Stimulated activated CD4-positive, alpha-beta T cell treated with anti-CD3 and anti-CD28 coated beads, TNF-alpha, amount 100 ng/mL, for 4 hours (primary cell): ENCODE measurements around the gene IMMP2L.

Source experiments
- DNase-seq, 3 experiments: peaks; one replicate each; pipeline ENCODE4 v3.0.0-alpha.2; 2020; ENCODE audit warnings: low read depth in 3 of 3

IMMP2L gene

DNA sequence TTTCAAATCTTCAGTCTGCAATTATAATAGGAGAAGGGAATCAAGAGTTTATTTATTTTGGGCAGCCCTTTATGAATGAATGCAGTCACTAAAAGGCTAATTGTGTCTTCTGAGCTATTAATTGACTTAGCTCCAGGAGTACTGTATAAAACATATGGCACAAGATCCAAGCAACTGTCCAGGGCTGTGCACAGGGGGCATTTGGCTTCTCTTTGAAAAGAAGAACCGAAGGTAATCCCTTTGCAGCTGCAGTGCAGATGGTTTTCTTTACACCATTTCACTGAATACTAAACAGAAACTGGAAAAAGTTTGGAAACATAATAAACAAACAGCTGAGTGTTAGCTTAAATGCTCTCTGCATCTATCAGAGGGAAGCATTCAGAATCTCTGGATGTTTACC lies 753.9 kb downstream of the IMMP2L start:
- no peak for DNase-seq

DNA sequence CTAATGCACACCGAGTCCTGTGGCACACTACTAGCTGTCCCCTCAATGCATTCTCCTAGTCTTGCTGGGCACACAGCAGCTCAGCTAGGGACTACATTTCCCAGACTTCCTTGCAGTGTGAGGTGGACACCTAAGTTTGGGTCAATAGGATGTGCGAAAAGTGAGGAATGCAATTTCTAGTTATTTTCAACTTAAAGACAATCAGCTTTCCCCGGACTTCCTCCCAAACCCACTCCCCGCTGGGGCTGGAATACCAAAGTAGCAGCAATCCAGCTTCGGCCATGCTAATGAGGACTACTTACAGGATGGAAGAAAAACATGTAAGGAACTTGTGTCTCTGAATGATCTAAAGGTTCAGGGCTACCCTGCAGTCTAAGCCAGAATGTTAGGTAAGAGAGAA lies 757.8 kb downstream of the IMMP2L start:
- DNase-seq: no peak

DNA sequence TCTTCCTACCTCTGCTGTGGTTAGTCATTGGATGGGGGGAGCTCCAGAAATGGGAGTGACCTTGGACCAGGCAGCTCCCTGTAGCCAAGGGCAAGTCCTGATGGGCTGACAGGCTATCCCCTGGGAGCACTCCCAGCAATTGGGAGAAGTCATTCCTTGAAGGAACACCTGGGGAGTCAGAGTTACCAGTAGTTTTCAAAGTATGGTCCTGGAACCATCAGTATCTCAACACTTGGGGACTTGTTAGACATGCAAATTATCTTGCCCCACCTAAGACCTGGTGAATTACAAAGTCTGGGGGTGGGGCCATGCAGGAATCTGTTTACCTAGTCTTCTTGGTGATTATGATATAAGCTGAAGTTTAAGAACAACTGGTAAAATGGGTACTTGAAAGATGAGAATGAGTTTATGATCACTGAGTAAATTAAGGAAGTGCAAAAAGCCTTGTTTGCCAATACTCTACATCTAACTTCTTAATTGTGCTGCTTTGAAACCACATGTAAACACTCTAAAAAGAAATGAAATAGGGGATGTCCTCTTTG lies 758.6 kb downstream of the IMMP2L start:
- no peak for DNase-seq

DNA sequence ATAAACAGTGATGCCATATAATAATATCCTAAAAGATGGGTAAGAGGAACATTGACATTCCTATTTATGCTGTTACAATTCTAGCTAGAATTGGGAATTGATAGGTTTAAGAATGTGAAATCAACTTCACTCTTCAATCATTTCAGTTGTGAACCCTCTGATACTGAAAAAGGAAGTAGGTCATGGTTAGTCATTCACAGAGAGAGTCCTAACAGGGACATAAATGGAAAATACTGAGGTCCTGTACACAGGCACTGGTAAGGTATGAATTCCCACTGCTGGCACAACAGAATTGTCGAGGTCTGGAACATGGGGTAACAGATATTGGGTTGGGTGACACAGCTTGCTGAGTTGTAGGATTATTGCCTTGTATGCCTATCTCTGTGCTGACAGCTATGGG lies 760.8 kb downstream of the IMMP2L start:
- DNase-seq: no peak

DNA sequence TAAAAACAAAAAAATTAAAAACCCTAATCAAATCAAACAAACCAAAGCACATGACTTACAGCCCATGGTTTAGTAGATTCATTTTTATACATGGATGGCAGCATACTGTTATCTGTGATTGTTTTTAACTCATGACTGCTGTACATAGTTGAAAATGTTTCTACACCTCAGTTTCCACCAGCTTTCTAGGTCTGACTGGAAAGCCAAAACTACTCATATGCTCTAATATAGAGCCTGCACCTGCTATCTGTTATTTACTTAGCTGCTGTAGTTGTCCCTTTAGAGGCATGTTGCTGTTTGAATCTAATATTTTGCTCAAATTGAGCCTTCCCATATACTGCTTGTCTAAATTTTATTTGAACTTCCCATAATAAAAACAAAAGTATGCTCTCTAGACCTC lies 761.3 kb downstream of the IMMP2L start:
- no peak for DNase-seq

DNA sequence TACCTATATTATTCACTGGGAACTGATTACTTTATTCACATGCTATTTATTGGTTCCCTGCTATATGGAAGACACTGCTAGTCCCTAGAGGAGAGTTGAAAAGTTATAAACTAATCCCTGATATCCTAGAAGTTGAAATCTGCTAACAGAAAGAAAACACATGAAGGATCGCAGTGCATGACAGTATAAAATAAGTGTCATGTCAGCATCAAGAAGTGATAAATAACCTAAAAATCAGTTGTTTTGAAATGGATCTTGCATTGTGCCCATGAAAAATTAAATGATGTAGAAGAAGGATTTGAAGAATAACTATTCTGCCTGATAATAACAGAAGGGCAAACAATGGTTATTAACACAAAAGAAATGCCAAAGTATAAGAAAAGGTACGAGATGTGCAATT lies 764.6 kb downstream of the IMMP2L start:
- no peak for DNase-seq

DNA sequence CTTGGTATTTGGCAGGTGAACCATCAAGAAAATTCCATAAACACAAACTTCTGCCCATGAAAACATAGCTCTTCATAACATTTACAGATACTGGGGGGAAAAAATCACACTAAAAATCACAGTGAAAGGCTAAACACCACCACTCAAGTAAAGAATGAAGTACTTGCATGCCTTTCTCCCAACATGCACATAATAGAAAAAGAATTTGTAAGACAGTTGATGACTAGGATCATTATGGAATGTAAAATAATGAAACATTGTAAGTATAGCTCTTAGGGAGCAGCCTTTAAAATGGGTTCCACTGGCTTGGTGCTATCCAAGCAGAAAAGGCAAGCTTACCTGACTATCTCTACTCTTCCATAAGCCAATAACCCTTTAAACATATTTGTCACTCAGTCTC lies 771.3 kb downstream of the IMMP2L start:
- DNase-seq: no peak

DNA sequence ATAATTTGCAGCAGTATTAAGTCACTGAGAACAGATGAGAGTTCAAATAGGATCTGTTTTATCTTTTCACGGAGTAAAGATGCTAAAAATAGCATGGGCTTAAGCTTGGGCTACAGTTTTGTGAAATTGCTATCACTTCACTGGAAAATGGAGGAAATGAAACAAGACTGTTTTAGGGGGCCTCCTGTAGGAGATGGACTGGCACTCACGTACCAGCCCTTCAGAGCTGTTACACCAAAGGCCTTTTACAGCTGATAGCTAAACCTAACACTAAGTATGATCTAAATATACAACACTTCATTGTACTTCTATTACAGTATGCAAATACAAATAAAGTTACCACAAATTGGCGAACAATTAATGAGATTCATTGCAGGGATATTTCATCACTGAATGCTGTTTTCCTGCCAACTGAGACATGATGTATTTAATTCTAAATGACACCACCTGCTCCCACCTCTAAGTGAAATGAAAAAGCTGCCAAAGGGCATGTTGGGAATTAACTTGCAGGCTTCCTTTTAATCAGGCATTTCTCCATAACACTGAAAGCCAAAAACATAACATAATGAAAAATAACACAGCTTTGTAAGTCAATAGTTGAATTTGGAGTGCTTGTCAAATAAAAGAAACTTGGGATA lies 775.8 kb downstream of the IMMP2L start:
- no peak for DNase-seq

DNA sequence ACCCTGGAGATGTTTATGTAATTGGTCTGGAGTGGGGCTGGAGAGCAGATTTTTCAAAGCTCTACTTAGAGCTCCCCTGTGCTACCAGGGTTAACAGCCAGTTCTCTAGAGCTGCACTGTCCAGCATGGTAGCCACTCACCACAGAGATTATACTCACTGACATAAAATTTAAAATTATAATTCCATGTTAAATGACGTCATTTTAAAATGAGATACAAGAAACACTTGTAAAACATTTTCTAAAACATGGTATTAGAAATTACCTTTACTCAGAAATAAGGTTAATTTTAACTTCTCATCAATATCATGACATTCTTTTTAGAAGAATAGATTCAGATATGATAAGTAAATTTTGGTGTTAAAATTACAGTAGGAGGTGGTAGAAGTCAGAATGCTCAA lies 777.5 kb downstream of the IMMP2L start:
- no peak for DNase-seq

DNA sequence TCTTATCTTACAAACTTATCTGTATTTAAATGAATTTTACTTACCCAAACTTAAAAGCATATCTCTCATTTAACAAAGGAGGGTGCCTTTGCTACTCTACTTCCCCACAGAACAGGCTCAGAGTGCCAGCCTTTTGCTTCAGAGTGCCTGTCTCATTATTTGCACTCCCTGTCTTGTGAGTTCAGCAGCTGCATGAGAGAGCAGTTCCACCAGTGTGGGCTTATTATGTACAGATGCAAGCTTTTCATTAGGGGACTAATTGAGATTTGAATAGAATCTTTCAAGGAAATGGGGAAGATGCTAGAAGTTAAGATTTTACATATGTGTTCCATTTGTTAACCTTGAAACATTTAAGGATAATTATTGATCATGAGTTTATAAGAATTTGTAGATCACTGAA lies 781.6 kb downstream of the IMMP2L start:
- DNase-seq: no peak

DNA sequence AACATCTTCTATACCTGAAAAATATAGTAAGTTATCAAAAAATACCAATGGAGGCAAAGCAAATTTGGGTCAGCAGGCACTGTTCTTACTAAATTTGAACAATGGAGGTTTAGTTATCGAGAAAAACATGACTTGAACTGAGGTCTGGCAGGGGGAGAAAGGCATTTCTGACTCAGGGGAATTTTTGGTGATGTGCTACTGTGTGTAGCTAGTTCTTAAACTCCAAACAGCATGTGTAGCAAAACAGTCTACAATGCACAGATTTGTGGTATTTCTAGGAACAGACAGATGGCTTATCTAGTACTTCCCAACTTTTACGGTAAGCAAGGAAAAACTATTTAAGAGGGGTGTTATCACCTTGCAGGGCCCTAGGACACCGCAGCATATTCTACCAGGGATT lies 783.0 kb downstream of the IMMP2L start:
- DNase-seq: no peak

DNA sequence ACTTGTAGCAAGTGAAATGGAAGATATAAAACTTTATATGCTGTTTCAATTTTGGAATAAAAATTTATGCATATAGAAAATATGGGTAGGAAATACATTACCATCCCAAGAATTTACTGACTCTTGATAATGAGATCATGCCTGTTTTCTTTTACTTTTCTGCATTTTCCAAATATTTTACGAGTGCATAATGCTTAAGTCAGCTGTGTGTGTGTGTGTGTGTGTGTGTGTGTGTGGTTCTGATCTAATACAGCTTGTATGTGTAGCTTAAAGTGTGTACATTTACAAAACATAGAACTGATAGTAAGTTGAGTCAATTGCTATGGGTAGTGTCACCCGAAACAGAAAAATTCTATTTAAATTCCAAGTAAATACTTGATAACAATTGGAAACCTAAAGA lies 787.2 kb downstream of the IMMP2L start:
- DNase-seq: no peak

DNA sequence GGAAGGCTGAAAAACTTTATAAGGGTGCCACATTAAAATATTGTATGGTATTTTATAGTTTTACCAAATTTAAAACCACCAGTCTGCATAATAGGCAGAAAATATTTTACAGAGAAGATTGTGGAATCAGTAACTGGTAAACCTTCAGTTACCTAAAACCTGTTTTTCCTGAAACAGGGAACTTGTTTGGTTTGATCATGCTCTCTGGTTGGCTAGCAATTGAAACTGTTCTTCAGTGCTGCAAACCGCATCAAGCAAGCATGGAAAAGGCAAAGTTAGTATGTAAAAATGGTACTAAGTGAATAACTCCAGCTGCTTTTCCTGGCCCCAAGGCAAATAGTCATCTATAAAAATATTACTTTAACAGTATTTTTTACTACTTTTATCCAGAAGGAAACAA lies 788.2 kb downstream of the IMMP2L start:
- DNase-seq: no peak

DNA sequence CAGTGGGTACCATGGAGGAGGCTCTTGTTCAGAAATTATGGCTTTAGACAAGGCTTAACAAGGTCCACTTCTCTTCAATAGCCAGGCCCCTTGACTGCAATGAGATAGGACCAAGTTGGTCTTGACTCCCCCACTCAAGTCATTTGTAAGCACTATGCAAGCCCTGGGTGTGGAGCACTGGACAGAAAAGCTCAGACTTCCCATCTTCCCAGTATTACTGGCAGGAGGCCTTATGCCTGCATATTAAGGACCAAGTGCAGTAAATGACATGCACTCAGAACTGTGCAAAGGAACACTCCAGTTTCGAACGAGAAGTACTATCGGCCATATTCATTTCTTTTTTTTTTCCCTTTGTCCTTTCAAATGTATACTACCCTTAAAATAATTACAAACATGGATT lies 789.7 kb downstream of the IMMP2L start:
- DNase-seq: no peak

DNA sequence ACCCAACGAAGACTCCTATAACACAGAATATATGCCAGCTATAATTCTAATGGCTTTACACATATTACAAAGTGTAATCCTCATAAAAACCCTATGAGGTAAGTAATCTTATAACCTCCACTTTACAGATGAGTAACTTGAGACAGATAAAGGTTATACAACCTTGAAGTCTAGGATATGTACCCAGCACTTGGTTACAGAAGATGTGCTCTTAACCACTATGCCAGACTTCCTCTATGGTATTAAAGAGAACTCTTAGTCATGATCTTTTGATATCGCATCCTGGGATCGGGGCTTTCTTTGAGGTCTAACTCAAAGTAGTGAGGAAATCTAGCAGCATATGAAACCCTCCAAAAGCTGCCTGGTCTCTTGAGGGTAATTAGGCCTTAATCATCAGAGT lies 790.6 kb downstream of the IMMP2L start:
- DNase-seq: no peak

DNA sequence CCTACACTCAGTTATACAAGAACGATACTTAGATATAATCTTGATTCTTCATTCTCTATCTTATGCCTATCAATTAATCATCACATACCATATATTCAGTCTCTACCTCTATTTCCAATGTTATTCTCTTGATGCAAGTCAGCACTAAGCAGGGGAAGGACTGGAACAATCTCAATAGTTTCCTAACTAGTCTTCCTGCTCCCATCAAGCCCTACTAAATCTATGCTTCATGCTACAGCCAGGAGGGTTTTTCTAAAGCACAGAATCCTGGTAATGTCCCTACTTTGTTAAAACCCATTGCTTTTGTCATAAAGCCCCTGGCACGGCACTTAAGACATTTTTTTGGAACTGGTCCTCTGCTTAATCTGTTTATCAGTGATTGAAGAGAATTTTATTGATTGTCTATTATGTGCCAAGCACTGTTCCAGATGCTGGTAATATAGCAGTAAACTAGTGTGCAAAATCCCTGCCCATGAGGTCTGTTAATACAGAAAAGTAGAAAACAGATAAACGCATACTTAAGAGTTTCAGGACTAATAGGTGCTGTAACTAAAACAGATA lies 794.7 kb downstream of the IMMP2L start:
- DNase-seq: no peak

DNA sequence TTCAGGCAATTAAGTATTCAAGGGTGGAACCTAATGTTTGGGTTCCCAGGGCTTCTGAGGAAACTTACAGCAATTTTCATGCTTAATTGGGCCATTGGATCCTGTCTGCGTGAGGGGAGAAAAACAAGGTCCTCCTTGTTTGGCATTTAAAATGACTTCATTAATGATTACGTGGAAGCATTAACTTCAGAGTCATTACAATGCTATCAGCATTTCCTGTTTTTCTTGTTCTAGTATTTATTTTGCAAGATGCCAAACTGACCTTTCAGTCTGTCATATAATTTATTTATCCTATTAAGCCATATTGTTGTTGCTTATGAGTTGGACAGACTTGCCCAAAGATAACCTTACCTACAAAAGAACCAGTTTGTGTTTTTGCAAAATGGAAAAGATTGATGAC lies 795.4 kb downstream of the IMMP2L start:
- DNase-seq: no peak

DNA sequence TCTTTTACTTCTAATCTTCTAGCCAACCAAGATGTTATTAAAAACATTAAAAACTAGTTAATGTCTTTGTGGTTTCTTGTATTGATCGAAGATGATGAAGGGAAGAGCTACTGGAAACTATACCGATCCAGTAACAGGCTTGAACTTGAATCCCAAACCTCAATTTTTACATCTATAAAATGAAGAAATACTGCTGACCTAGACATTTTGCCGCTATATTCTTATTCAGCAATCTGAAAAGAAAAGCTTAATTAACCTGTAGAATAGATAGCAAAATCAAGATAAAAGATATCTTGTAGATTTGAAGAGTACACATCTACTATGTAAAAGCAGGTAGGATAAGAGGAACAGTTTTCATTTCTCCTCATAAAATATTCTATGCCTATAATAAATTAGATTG lies 797.4 kb downstream of the IMMP2L start:
- no peak for DNase-seq

DNA sequence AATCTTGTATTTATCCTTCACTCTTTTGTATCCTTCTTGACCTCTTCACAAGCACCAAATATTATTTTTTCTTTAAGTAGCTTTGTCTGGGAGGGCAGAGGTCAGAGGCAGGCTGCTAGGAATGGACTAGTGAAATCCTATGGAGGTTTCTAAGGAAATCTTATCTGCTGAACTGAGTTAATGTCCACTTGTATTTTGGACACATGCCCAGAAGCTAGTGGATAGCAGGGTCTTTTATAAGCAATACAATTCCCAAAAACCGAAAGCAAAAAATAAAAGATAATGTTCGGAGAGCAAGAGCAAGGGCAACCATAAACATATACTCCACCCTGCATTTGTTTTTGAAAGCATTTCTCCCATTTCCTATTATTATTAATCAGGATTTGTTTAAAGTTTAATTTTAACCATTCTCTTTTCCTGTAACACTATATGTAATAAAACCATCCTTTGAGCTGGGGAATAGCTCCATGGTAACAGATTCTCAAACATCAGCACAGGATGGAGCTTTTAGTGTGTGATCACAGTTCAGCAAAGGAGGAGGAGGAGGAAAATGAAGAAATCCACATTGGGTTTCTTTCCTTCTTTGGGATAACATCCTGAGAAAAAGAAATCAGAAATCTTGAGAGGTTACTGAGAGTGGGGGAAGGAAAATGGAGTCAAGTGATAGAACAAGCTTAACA lies 799.6 kb downstream of the IMMP2L start:
- DNase-seq: no peak

DNA sequence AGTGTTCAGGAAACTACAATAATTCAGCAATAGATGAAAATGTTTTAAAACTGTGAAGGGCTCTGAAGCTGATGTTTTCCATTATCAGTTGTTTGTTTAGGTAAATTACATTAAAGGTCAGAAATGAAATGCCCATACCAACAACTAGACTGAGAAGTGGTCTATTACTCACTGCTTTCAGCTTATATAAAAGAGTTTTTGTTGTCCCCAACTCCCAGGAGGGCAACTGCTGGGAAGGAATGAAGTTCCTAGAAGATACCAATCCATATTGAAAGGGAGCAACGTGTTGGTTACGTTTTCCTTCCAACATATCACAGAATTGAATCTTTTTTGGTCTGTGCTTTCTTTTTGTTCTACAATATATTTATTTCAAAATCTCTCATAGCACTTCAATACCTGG lies 802.0 kb downstream of the IMMP2L start:
- no peak for DNase-seq

DNA sequence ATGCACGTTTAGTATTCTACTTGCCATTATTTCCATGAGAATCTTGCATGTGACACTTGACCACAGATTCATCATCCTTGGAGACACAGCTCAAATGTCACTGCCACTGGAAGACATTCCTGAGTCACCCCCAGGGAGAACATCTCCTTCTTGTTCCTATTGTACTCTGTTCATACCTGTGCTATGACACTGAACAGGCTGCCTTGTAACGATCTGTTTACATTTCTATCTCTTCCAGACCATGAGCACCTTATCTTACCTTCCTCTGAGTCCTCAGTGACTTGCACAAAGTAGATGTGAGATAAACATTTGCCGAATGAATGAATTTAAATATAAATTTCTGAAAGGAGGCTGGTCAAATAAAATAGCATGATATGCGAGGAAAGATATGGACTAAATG lies 803.2 kb downstream of the IMMP2L start:
- DNase-seq: no peak

DNA sequence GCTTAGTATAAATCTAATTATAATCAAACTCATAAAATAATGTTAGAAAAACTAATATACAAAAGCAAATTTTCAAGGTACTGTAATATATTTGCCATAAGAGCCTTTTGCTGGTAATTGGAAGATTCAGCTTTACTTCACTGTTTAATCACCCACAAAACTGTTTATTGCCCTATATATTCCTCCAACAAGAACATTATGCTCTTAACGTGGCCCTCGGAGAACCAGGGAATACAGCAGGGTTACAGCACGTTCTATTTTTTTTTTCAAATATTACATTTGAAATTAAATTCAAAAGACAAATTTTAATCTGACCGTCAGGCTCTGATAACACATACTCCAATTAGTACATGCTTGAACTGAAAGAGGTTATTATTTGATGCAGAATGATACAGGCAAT lies 807.6 kb downstream of the IMMP2L start:
- DNase-seq: no peak

DNA sequence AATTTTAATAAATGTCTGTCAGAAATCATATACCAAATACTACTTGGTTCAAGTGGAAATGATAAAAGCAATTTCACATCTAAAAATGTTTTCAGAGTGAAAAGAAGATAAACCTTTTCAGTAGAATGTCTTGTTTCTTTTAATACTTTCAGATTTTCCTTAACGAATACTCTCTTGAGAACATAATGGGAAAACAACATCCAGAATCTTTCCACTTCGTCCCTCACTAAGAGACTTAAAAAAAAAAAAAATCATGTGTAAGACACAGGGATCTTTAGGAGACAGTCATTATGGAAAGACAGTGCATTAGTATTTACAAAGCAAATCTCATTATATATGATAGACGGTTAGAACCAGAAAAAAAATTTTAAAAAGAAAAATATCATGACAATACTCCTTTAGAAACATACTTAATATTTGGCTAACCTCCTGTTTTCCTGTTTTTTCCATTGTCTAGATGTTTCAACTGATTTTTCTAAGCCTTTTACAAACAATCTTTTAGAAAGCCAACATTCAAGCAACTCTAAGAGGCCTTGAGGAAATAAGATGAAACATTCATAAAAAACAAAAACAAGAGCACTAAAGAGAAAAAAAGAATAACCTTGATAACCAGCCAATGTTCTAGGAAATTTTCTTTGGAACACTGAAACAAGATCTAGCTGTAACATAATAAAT lies 811.2 kb downstream of the IMMP2L start:
- DNase-seq: no peak
